NCI-H82 treated with DMSO at 0.1 percent for 48 hours (cell line): ENCODE results near the gene CYB561D1.
"Not testable (repeated sequence)": the region's sequence is repeated elsewhere in the genome, so short reads cannot be mapped to it uniquely, and the experiment has no call there.

Experiments
- DNase-seq: peaks from one replicate; lab custom pipeline; 2025; ENCODE audit not compliant: unreplicated experiment; lab: John Stamatoyannopoulos, UW

CYB561D1 gene

GRCh38 chr1:109493805-109494539, at the start of gene CYB561D1:
Gene CYB561D1 (plus strand): TSS chr1:109494094. CDS start chr1:109494140, 46 bp downstream.
- peak; percentile 69 for DNase-seq

GRCh38 chr1:109444346-109444745, 49.5 kb upstream of the CYB561D1 start:
- no peak for DNase-seq

- not testable (repeated sequence) for DNase-seq
Measured at GRCh38 chr1:109445949-109446695, 47.8 kb upstream of the CYB561D1 start.

GRCh38 chr1:109447524-109447923, 46.4 kb upstream of the CYB561D1 start:
- DNase-seq: no peak

GRCh38 chr1:109454497-109455133, 39.3 kb upstream of the CYB561D1 start:
- no peak for DNase-seq

- no peak for DNase-seq
Measured at GRCh38 chr1:109457819-109458218, 36.1 kb upstream of the CYB561D1 start.

- no peak for DNase-seq
Measured at GRCh38 chr1:109466125-109466451, 27.8 kb upstream of the CYB561D1 start.

- no peak for DNase-seq
Measured at GRCh38 chr1:109466452-109467300, 27.2 kb upstream of the CYB561D1 start, which contains the start of gene SYPL2. Gene SYPL2 (plus strand): TSS chr1:109466546. CDS start chr1:109466844, 298 bp downstream.

GRCh38 chr1:109467301-109467777, 26.6 kb upstream of the CYB561D1 start:
- no peak for DNase-seq

GRCh38 chr1:109468061-109468460, 25.8 kb upstream of the CYB561D1 start:
- no peak for DNase-seq

GRCh38 chr1:109468903-109469302, 25.0 kb upstream of the CYB561D1 start:
- DNase-seq: no peak

- no peak for DNase-seq
Measured at GRCh38 chr1:109470245-109470644, 23.6 kb upstream of the CYB561D1 start.

GRCh38 chr1:109472779-109473178, 21.1 kb upstream of the CYB561D1 start:
- DNase-seq: no peak

- not testable (repeated sequence) for DNase-seq
Measured at GRCh38 chr1:109473284-109474057, 20.4 kb upstream of the CYB561D1 start.

- DNase-seq: no peak
Measured at GRCh38 chr1:109474697-109475096, 19.2 kb upstream of the CYB561D1 start.

GRCh38 chr1:109475261-109475660, 18.6 kb upstream of the CYB561D1 start:
- no peak for DNase-seq

GRCh38 chr1:109476825-109477224, 17.1 kb upstream of the CYB561D1 start:
- no peak for DNase-seq

- DNase-seq: no peak
Measured at GRCh38 chr1:109477821-109478220, 16.1 kb upstream of the CYB561D1 start.

- no peak for DNase-seq
Measured at GRCh38 chr1:109478806-109479205, 15.1 kb upstream of the CYB561D1 start.

- DNase-seq: no peak
Measured at GRCh38 chr1:109479311-109479710, 14.6 kb upstream of the CYB561D1 start.
